Adrenal gland (tissue), 12 donors: ENCODE results near the gene CDYL2. TPM values are rescaled to one million over a fixed set of nuclear protein-coding genes. Genes with fewer than 3 reads are reported as not detected.

Experiments
- DNase-seq, 7 donors: peaks; one replicate each; pipeline ENCODE4 v3.0.0-alpha.2; 2019 to 2020
- H3K27ac ChIP-seq, 5 donors: fragments of 200-600 bp; sonication (generic) in 4 of 5; 1 replicate in 3 of 5; 2 replicates in 2 of 5; pipeline versions ENCODE4 v1.5.1 to v1.8.0; 2016 to 2020; ENCODE audit warnings: mild to moderate bottlenecking in 1 of 5
- H3K27me3 ChIP-seq: fragments of 200-600 bp; 2 replicates; pipeline ENCODE4 v1.8.0; 2021
- H3K36me3 ChIP-seq, 2 donors: fragments of 200-600 bp; replicated peaks in 1 of 2; 1 replicate in 1 of 2; 2 replicates in 1 of 2; pipeline versions ENCODE4 v1.5.1 to v1.8.0; 2018 to 2022
- H3K4me1 ChIP-seq, 2 donors: fragments of 200-600 bp; replicated peaks in 1 of 2; 1 replicate in 1 of 2; 2 replicates in 1 of 2; pipeline versions ENCODE4 v1.5.1 to v1.8.0; 2018 to 2021
- H3K4me3 ChIP-seq, 4 donors: fragments of 200-600 bp; sonication (generic) in 3 of 4; one replicate each; pipeline ENCODE4 v1.5.1; 2016 to 2018
- H3K9me3 ChIP-seq, 3 donors: fragments of 200-600 bp; sonication (generic) in 1 of 3; replicated peaks in 1 of 3; 1 replicate in 2 of 3; 2 replicates in 1 of 3; pipeline versions ENCODE4 v1.5.1 to v1.8.0; 2016 to 2021
- CTCF ChIP-seq, 6 experiments: fragments of 450-650 bp in 4 of 6; fragments of 200-600 bp in 2 of 6; sonication (generic) in 1 of 6; IDR thresholded peaks; 1 replicate in 5 of 6; 2 replicates in 1 of 6; pipeline versions ENCODE4 v1.5.1 to v1.8.0; 2016 to 2021; ENCODE audit warnings: antibody characterized with exemption in 6 of 6, mild to moderate bottlenecking in 2 of 6, moderate library complexity in 1 of 6
- POLR2A ChIP-seq, 2 donors: fragments of 450-650 bp; IDR thresholded peaks; one replicate each; pipeline ENCODE4 v1.6.1; 2017; ENCODE audit warnings: antibody characterized with exemption in 2 of 2, mild to moderate bottlenecking in 2 of 2, moderate library complexity in 1 of 2
- WGBS, 4 donors: extraction: QIAGEN DNeasy Blood & Tissue Kit in 2 of 4; methylation state at CpG; one replicate each; pipeline versions ENCODE4 v1.1.5 to v1.1.7; 2013 to 2017; 5-methylcytosine and 5-hydroxymethylcytosine counted together
- intact Hi-C, 2 donors: fragments of 100-400 bp; cut with DNase I; formaldehyde crosslinking; loops; one replicate each; pipeline versions ENCODE4 v1.14.1 to v1.15.0; 2022 to 2023
- polyA plus RNA-seq, 3 donors: library from polyadenylated mRNA; stranded (reverse); fragments of 200-250 nt in 2 of 3; fragments of 350-450 nt in 1 of 3; fragmentation: Illumina TruSeq in 1 of 3; extraction: RNeasy Lipid Tissue Mini Kit (QIAGEN cat#74804) in 1 of 3; gene quantifications; one replicate each; pipeline ENCODE4 v1.2.3, GENCODE V29; 2013 to 2014
- total RNA-seq, 9 donors: library from RNA; depleted of rRNA in 4 of 9; stranded (reverse); fragments of >200 nt in 4 of 9; fragments of 120-200 nt in 1 of 9; fragmentation: NEBNext Ultra II Directional in 1 of 9; extraction: Animal tissue kit (Norgen Biotek cat#: 25700) in 1 of 9; gene quantifications; one replicate each; pipeline versions ENCODE4 v1.1.0 to v1.2.4, GENCODE V29; 2013 to 2023
- donor health status: healthy with polysubstance abuse.
- donor health status: Bipolar disorder and iron deficiency.
- donor health status: DM: yes; HTN: yes; CAD: no.
- donor health status: DM: no; HTN: no; CAD: no.
- donor health status: DM: no; HTN: no; CAD: no.
- donor health status: DM: yes; HTN: yes; CAD: no.

Gene CDYL2
- total and polyA plus RNA-seq, 12 donors: 0.61 to 14.0 (median 7.6) TPM

- H3K27ac ChIP-seq: peak overlapping the region in 1 of 5 donors; percentile 83
- no peaks in the 10 kb centered on the region for H3K4me1 ChIP-seq
- peak overlapping the region in 2 of 4 donors; percentile 40 to 94 for H3K4me3 ChIP-seq
- peak; percentile 46 to 64 (median 57) for DNase-seq
- TF ChIP-seq POLR2A (IDR thresholded peaks at IDR 0.05) (peak in 1 of 2 donors; percentile 27), CTCF (IDR thresholded peaks at IDR 0.05) (no peak)
- intact Hi-C loops: no loop called here
- no peaks in the 10 kb centered on the region for H3K36me3 ChIP-seq
- H3K9me3 ChIP-seq: no peaks in the 10 kb centered on the region
- H3K27me3 ChIP-seq: no peaks in the 10 kb centered on the region
- WGBS, 4 donors: 0 to 7% (median 1%) methylated on average over 3 to 80 of the region's 80 CpGs
These were observed 307 bp downstream of the CDYL2 start for GRCh38 chr16:80804056-80804525.

- no peaks in the 10 kb centered on the region for H3K9me3 ChIP-seq
- no peaks in the 10 kb centered on the region for H3K4me1 ChIP-seq
- TF ChIP-seq POLR2A (IDR thresholded peaks at IDR 0.05): no peak
- TF ChIP-seq CTCF (IDR thresholded peaks at IDR 0.05): peak in 5 of 6 experiments; percentile 24 to 56 (median 38)
- H3K4me3 ChIP-seq: peak overlapping the region in 2 of 4 donors; percentile 32 to 94
- no peaks in the 10 kb centered on the region for H3K27me3 ChIP-seq
- DNase-seq: peak in 6 of 7 donors; percentile 21 to 49 (median 40)
- no peaks in the 10 kb centered on the region for H3K36me3 ChIP-seq
- H3K27ac ChIP-seq: peak overlapping the region in 1 of 5 donors; percentile 83
- 0 to 16% (median 6%) methylated on average over 6 to 64 of the region's 87 CpGs for WGBS, 4 donors
- intact Hi-C loops: no loop called here
These were observed 901 bp downstream of the CDYL2 start for GRCh38 chr16:80803339-80804055.

GRCh38 chr16:80802902-80803301 lies 1.5 kb downstream of the CDYL2 start:
- WGBS, 4 donors: 94 to 97% (median 96%) methylated on average over 6 to 7 of the region's 7 CpGs
- no peaks in the 10 kb centered on the region for H3K27me3 ChIP-seq
- H3K9me3 ChIP-seq: no peaks in the 10 kb centered on the region
- intact Hi-C loops: no loop called here
- no peak for DNase-seq
- no peak overlapping the region for H3K27ac ChIP-seq
- no peaks in the 10 kb centered on the region for H3K36me3 ChIP-seq
- TF ChIP-seq POLR2A (IDR thresholded peaks at IDR 0.05) (no peak), CTCF (IDR thresholded peaks at IDR 0.05) (no peak)
- H3K4me1 ChIP-seq: no peaks in the 10 kb centered on the region
- peak overlapping the region in 1 of 4 donors; percentile 94 for H3K4me3 ChIP-seq

GRCh38 chr16:80802138-80802537 lies 2.3 kb downstream of the CDYL2 start:
- H3K36me3 ChIP-seq: no peaks in the 10 kb centered on the region
- DNase-seq: no peak
- no peaks in the 10 kb centered on the region for H3K9me3 ChIP-seq
- H3K27ac ChIP-seq: no peak overlapping the region
- H3K4me1 ChIP-seq: no peaks in the 10 kb centered on the region
- 83 to 93% (median 88%) methylated on average over 4 of the region's 4 CpGs for WGBS, 4 donors
- TF ChIP-seq POLR2A (IDR thresholded peaks at IDR 0.05): no peak
- no peak for TF ChIP-seq CTCF (IDR thresholded peaks at IDR 0.05)
- no peaks in the 10 kb centered on the region for H3K27me3 ChIP-seq
- no peak overlapping the region for H3K4me3 ChIP-seq
- intact Hi-C loops: no loop called here
